ENCODE results near the gene C1QTNF12. TPM values are rescaled to one million over a fixed set of nuclear protein-coding genes. Genes with fewer than 3 reads are reported as not detected.

C1QTNF12 gene
- total RNA-seq, 1 donor from 2014 or later = 0.28 TPM

- Histone ChIP-seq H3K79me2 (ENCODE audit: low read depth) (no peaks in the 10 kb centered on the region), H3K4me3 (no peak overlapping the region), H3K9me3 (ENCODE audit: low read depth) (no peaks in the 10 kb centered on the region), H3K36me3 (no peaks in the 10 kb centered on the region), H3K27me3 (no peaks in the 10 kb centered on the region), H3F3A (ENCODE audit: low read depth) (peaks cover 8% of the 10 kb centered on the region), H3K4me2 (no peak overlapping the region), H4K20me1 (ENCODE audit: low read depth) (peaks cover 19% of the 10 kb centered on the region), H2AFZ (replicated peaks) (no peak overlapping the region), H3K9ac (no peak overlapping the region), H3K27ac (no peak overlapping the region), H3K4me1 (no peaks in the 10 kb centered on the region)
- Mint-ChIP-seq H3K27me3 (ENCODE audit: insufficient read depth, low read depth) (peaks cover 2% of the 10 kb centered on the region), H3K27ac (no peak overlapping the region), H3K9me3 (no peaks in the 10 kb centered on the region), H3K36me3 (peaks cover 17% of the 10 kb centered on the region), H3K4me1 (no peaks in the 10 kb centered on the region), H3K4me3 (no peak overlapping the region)
- no peak for DNase-seq (ENCODE audit: low spot score)
- TF ChIP-seq CTCF (IDR thresholded peaks at IDR 0.05) (no peak), EZH2 (IDR thresholded peaks at IDR 0.05) (no peak), EZH2phosphoT487 (IDR thresholded peaks at IDR 0.05) (no peak)
Measured at GRCh38 chr1:1254667-1254998, 8.1 kb upstream of the C1QTNF12 start.

- Histone ChIP-seq H2AFZ (replicated peaks) (no peak overlapping the region), H3K4me3 (no peak overlapping the region), H3K4me1 (no peaks in the 10 kb centered on the region), H3K9ac (no peak overlapping the region), H3K27ac (no peak overlapping the region), H3F3A (ENCODE audit: low read depth) (peaks cover 8% of the 10 kb centered on the region), H3K79me2 (ENCODE audit: low read depth) (no peaks in the 10 kb centered on the region), H3K9me3 (ENCODE audit: low read depth) (no peaks in the 10 kb centered on the region), H3K4me2 (no peak overlapping the region), H4K20me1 (ENCODE audit: low read depth) (peaks cover 14% of the 10 kb centered on the region), H3K27me3 (no peaks in the 10 kb centered on the region), H3K36me3 (no peaks in the 10 kb centered on the region)
- Mint-ChIP-seq H3K27ac (no peak overlapping the region), H3K4me1 (no peaks in the 10 kb centered on the region), H3K4me3 (no peak overlapping the region), H3K36me3 (peaks cover 14% of the 10 kb centered on the region), H3K9me3 (no peaks in the 10 kb centered on the region), H3K27me3 (ENCODE audit: insufficient read depth, low read depth) (peaks cover 2% of the 10 kb centered on the region)
- no peak for TF ChIP-seq CTCF (IDR thresholded peaks at IDR 0.05)
- TF ChIP-seq EZH2 (IDR thresholded peaks at IDR 0.05) = no peak
- TF ChIP-seq EZH2phosphoT487 (IDR thresholded peaks at IDR 0.05) = no peak
- no peak for DNase-seq (ENCODE audit: low spot score)
Measured at GRCh38 chr1:1253972-1254666, 7.6 kb upstream of the C1QTNF12 start.

- Histone ChIP-seq H3K79me2 (ENCODE audit: low read depth) (no peaks in the 10 kb centered on the region), H3F3A (ENCODE audit: low read depth) (peaks cover 8% of the 10 kb centered on the region), H3K4me1 (no peaks in the 10 kb centered on the region), H2AFZ (replicated peaks) (no peak overlapping the region), H3K36me3 (no peaks in the 10 kb centered on the region), H3K9me3 (ENCODE audit: low read depth) (no peaks in the 10 kb centered on the region), H3K4me3 (no peak overlapping the region), H4K20me1 (ENCODE audit: low read depth) (peaks cover 8% of the 10 kb centered on the region), H3K27ac (no peak overlapping the region), H3K27me3 (peaks cover 1% of the 10 kb centered on the region), H3K9ac (no peak overlapping the region), H3K4me2 (no peak overlapping the region)
- H3K36me3 Mint-ChIP-seq = peaks cover 14% of the 10 kb centered on the region
- no peaks in the 10 kb centered on the region for H3K4me1 Mint-ChIP-seq
- no peak for DNase-seq (ENCODE audit: low spot score)
- H3K4me3 Mint-ChIP-seq = no peak overlapping the region
- no peak overlapping the region for H3K27ac Mint-ChIP-seq
- H3K9me3 Mint-ChIP-seq = no peaks in the 10 kb centered on the region
- H3K27me3 Mint-ChIP-seq (ENCODE audit: insufficient read depth, low read depth) = peaks cover 2% of the 10 kb centered on the region
- TF ChIP-seq EZH2 (IDR thresholded peaks at IDR 0.05) (no peak), CTCF (IDR thresholded peaks at IDR 0.05) (no peak), EZH2phosphoT487 (IDR thresholded peaks at IDR 0.05) (no peak)
Measured at GRCh38 chr1:1253314-1253713, 6.8 kb upstream of the C1QTNF12 start.

Data from neural progenitor cell (in vitro differentiated cells).